Measurements from ENCODE around the gene DDX10.

DDX10 gene

GRCh38 chr11:108715239-108715638 lies 50.4 kb downstream of the DDX10 start:
- Histone ChIP-seq H3K9me3 (no peaks in the 10 kb centered on the region), H3K4me3 (ENCODE audit: low read depth in 1 of 2, low read length in 1 of 2) (no peak overlapping the region), H3K36me3 (no peaks in the 10 kb centered on the region), H3K27ac (no peak overlapping the region), H3K4me1 (ENCODE audit: control insufficient read depth in 1 of 2, insufficient read depth in 1 of 2, low read depth in 1 of 2, low read length in 1 of 2) (no peaks in the 10 kb centered on the region), H3K27me3 (no peaks in the 10 kb centered on the region)
- TF ChIP-seq CTCF (IDR thresholded peaks at IDR 0.05): no peak

- no peak overlapping the region for H3K27ac ChIP-seq
- H3K36me3 ChIP-seq: no peaks in the 10 kb centered on the region
- H3K4me1 ChIP-seq (ENCODE audit: control insufficient read depth in 1 of 2, insufficient read depth in 1 of 2, low read depth in 1 of 2, low read length in 1 of 2): no peaks in the 10 kb centered on the region
- no peak overlapping the region for H3K4me3 ChIP-seq (ENCODE audit: low read depth in 1 of 2, low read length in 1 of 2)
- no peak for TF ChIP-seq CTCF (IDR thresholded peaks at IDR 0.05)
- no peaks in the 10 kb centered on the region for H3K27me3 ChIP-seq
- no peaks in the 10 kb centered on the region for H3K9me3 ChIP-seq
Observed at GRCh38 chr11:108718466-108718865, 53.6 kb downstream of the DDX10 start.

- Histone ChIP-seq H3K4me3 (ENCODE audit: low read depth in 1 of 2, low read length in 1 of 2) (no peak overlapping the region), H3K4me1 (ENCODE audit: control insufficient read depth in 1 of 2, insufficient read depth in 1 of 2, low read depth in 1 of 2, low read length in 1 of 2) (no peaks in the 10 kb centered on the region), H3K36me3 (no peaks in the 10 kb centered on the region), H3K9me3 (no peaks in the 10 kb centered on the region), H3K27me3 (no peaks in the 10 kb centered on the region), H3K27ac (no peak overlapping the region)
- no peak for TF ChIP-seq CTCF (IDR thresholded peaks at IDR 0.05)
Observed at GRCh38 chr11:108724974-108725689, 60.3 kb downstream of the DDX10 start.

GRCh38 chr11:108726077-108726800 lies 61.4 kb downstream of the DDX10 start:
- Histone ChIP-seq H3K27me3 (no peaks in the 10 kb centered on the region), H3K4me1 (ENCODE audit: control insufficient read depth in 1 of 2, insufficient read depth in 1 of 2, low read depth in 1 of 2, low read length in 1 of 2) (no peaks in the 10 kb centered on the region), H3K36me3 (no peaks in the 10 kb centered on the region), H3K9me3 (no peaks in the 10 kb centered on the region), H3K27ac (no peak overlapping the region), H3K4me3 (ENCODE audit: low read depth in 1 of 2, low read length in 1 of 2) (no peak overlapping the region)
- TF ChIP-seq CTCF (IDR thresholded peaks at IDR 0.05): no peak

GRCh38 chr11:108727665-108728064 lies 62.8 kb downstream of the DDX10 start:
- Histone ChIP-seq H3K36me3 (no peaks in the 10 kb centered on the region), H3K27ac (no peak overlapping the region), H3K9me3 (no peaks in the 10 kb centered on the region), H3K27me3 (no peaks in the 10 kb centered on the region), H3K4me1 (ENCODE audit: control insufficient read depth in 1 of 2, insufficient read depth in 1 of 2, low read depth in 1 of 2, low read length in 1 of 2) (no peaks in the 10 kb centered on the region), H3K4me3 (ENCODE audit: low read depth in 1 of 2, low read length in 1 of 2) (no peak overlapping the region)
- no peak for TF ChIP-seq CTCF (IDR thresholded peaks at IDR 0.05)
